HG03521 (cell line): ENCODE results near the gene TAS2R41.

ENCODE experiments used
- ATAC-seq: cut with Tn5 transposase; IDR thresholded peaks from one replicate; pipeline ENCODE4 v1.9.1; 2021; ENCODE audit warnings: mild to moderate bottlenecking, moderate library complexity; ENCODE audit not compliant: unreplicated experiment

TAS2R41 gene

DNA sequence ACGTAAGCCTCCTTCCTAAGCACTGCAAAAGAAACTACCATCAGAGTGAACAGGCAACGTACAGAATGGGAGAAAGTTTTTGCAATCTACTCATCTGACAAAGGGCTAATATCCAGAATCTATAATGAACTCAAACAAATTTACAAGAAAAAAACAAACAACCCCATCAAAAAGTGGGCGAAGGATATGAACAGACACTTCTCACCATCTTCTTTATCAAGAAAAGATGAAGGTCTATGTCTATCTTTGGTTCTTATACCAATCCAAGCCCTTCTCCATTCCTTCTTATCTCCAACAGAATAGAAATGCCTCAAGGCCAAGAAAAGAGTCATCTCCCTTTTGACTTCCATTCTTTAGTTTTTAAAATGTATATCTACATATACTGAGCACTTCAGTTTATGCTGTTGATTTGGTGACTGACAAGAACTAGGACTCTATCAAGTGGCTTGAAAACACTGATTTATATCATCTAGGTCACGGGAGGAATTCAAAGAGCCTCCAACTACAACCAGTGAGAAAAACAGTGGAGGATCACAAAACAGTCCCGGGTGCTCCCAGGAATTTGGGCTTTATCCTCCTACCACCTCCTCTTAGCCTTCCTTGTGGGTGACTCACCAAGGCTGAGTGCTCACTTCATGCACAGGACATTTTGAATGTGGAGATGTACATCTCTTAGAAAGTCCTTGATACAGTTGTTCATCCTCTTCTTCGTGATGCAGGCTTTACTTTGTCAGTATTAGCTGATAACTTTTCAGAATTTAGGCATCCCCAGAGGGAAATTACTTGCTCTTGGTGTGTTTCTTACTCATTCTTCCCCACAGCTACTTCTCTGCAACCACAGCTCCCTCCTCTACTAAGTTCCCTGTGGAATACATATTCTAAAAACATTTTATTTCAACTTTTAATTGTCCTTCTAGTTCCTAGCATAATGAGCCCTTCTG is 15.4 kb downstream of the TAS2R41 start:
- no peak for ATAC-seq

GRCh38 chr7:143493751-143494150 is 16.1 kb downstream of the TAS2R41 start:
- ATAC-seq: no peak

GRCh38 chr7:143494622-143495021 is 16.9 kb downstream of the TAS2R41 start:
- no peak for ATAC-seq

- ATAC-seq: no peak
Observed at GRCh38 chr7:143495851-143496250, 18.2 kb downstream of the TAS2R41 start.

DNA sequence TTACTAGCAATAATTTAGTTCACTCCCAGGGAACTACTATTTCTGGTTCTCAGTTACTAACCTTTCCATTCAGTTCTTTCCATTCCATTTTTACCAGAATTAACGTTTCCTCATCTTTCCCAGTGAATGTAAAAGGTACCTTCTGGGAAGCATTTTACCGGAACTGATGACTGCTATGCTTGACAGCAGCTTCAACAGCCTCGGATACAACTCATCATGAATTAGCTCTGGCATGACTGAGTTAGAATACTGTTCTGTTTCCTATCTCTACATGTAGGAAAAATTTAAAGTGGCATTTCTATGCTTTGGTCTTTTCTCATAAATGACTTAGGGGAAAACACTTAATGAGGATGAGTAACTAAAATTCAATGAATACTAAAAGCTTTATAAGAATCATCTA is 18.6 kb downstream of the TAS2R41 start:
- ATAC-seq: no peak

DNA sequence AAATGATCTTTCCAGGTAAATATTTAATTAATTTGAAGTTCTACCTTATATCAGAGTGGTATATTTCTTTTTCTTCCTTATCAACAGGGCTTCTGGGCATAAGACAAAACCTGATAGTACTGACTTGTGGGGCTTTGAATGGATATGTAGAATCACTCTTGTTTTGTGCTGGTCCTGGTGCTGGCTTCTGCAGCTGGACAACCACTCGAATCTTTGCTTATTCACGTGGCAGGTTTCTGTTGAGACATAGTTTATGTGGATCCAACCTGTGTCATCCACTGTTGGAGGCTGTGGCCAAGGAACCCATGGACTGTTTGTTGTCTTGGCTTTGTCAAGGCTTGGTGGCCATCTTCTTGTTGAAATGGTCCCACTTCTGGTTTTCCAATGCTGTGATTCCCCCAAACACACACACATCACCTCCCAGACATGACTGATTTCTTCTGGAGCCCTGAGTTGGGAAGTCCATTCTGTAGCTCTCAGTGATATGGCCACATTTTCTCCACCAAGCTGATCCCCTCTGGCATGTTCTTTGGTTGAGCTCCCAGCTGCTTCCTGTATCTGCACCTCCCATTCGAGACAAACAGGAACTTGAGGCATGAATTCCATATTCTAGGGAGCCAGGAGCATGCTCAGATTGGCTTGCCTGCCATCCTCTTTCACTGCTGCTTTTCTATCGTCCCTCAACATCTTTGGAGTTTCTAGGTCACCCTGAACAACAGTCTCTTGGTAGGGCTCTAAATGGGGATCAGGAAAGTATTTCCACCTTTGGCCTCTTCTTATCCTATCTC is 19.5 kb downstream of the TAS2R41 start:
- ATAC-seq: no peak

- ATAC-seq: no peak
Observed at GRCh38 chr7:143499246-143499645, 21.6 kb downstream of the TAS2R41 start.

DNA sequence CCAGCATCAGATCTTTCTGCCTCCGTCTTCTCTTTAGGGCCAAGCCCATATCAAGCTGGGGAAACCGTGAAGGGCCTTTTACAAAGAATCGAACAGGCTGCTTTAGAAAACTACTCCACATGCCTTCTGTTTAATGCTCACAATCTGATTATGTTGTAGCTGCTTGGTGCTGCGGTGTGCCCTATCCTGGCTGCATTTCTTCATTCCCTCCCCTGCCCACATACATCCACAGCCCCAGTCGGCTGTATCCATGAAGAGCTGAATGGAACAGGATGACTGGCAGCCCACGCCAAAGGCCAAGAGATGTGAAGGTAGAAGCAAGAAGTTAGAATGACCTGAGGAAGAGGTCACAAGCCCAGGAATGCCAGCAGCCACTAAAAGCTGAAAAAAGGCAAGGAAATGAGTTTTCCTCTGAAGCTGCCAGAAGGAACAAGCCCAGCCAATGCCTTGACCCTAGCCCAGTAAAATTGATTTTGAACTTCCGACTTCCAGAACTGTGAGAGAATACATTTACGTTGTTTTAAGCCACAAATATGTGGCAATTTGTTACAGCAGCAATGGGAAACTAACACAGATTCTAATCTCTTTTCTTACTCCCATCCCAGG is 22.2 kb downstream of the TAS2R41 start:
- no peak for ATAC-seq

DNA sequence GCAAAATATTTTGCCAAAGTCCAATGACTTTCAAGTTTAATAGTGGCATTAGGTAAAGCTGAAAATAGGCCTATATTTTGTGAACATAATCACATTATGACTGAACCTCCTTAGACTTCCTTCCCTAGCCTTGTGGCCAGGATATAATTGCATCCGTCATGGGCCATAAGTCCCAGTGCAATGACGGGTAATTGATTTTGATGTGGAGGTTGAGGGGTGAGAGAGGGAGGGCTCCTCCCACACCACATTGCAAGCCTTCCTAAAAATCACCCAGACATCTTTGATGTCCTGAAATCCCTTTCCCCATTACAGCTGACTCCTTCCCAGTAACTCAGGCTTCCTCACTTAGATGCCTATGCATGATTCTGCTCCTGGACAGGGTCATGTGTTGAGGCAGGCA is 25.6 kb downstream of the TAS2R41 start:
- no peak for ATAC-seq

DNA sequence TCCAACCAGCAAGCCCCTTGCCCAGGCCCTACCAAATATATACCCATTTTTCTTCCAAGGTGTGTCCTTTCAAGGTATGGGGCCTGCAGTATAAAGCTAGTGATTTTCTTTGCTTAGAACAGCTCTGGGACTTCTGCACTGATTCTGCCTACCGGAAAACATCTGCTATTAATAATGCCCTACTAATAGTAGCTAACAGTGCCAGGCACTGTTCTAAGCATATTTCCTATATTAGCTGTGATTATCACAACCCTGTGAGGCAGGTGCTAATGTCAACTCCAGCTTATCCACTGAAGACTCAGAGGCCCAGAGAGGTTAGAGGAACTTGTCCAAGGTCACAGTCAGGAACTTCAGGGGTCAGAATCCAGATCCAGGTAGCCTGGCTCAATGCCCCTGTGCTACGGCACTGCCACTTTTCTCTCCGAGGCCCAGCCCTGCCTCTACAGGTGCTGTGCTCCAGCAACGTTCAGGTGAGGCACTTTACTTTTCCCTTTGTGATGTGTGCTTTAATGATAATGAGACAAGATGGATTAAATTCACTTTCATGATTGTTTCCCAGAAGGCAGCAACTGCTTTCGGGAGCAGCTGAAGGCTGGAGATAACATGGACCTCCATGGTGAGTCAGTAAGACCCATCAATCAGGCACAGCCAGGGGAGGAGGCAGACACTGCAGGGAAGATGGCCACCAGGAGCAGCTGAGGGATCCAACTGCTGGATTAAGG is 26.7 kb downstream of the TAS2R41 start:
- no peak for ATAC-seq

- no peak for ATAC-seq
Observed at GRCh38 chr7:143504937-143505297, 27.2 kb downstream of the TAS2R41 start.

DNA sequence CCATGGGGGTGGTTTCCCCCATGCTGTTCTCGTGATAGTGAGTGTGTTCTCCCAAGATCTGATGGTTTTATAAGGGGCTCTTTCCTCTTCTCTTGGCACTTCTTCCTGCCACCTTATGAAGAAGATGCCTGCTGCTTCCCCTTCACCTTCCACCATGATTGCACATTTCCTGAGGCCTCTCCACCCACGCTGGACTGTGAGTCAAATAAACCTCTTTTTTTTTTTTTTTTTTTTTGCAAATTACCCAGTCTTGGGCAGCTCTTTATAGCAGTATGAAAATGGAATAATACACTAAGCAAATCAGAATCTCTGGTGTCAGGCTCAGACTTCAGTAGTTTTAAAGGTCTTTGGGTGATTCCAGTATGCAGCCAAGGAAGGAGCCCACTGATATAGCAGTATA is 28.2 kb downstream of the TAS2R41 start:
- no peak for ATAC-seq

DNA sequence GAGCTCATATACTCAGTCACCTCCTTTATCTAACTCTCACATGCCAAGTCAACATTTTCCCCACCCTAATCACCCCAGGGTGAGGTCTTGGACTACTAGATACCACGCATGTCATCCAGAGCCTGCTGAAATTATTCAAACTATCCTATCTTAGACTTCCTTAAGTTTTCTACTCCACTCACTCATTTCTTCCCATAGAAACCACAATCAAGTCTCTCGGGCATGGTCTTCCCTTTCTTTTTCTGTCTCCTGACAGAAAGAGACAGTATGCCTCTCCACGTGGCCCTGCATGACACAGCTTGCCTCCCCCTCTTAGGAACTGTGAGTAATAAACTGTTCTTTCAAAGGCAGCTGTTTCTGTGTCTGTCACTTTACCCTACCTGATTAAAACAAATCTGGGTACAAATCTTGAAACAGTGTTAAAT is 29.4 kb downstream of the TAS2R41 start:
- ATAC-seq: no peak

DNA sequence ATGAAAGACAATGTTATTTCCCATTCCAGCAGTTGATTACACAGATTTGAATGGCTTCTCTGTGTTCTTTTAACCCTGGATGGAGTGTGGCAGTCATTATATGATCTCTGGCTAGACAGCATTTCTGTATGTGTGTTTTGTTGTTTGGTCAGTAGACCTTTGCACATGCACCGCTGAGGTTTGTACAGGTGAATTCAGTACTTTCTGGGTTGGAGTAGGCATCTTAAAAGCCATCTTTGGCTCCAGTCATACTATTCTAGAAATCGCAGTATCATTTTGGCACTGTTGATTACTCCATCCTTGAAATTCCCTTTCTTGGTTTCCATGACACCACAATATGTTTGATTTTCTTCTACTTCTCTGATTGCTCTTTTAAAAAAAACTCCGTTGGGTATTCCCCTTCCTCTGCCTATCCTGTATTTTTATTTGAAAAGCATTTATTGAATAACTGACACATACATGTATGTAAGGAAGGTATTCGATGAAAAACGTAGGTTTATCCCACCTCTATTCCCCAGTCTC is 29.9 kb downstream of the TAS2R41 start:
- ATAC-seq: no peak

DNA sequence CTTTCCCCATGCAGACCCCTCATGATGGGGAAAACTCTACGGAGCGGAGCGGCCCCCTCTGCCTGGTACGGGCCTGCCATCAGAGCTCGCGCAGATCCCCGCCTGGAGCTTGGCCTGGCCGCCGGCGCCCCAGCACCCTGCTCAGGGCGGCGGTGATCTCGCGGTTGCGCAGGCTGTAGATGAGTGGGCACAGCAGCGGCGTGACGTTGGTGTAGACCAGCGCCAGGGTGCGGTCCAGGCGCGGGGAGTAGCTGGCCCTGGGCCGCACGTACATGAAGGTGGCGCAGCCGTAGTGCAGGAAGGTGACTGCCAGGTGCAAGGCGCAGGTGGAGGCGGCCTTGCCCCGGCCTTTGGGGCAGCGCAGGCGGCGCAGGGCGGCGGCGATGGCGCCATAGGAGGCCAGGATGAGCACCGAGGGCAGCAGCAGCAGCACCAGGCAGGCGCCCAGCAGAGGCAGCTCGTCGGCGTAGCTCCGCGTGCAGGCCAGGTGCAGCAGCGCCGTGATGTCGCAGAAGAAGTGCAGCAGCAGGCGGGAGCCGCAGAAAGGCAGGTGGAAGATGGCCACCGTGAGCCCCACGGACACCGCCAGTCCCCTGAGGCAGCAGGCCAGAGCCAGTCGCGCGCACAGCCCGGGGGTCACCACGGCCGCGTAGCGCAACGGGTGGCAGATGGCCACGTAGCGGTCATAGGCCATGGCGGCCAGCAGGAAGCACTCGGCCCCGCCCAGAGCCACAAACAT is 33.4 kb downstream of the TAS2R41 start:
- no peak for ATAC-seq

- no peak for ATAC-seq
Observed at GRCh38 chr7:143511593-143512047, 33.9 kb downstream of the TAS2R41 start.

DNA sequence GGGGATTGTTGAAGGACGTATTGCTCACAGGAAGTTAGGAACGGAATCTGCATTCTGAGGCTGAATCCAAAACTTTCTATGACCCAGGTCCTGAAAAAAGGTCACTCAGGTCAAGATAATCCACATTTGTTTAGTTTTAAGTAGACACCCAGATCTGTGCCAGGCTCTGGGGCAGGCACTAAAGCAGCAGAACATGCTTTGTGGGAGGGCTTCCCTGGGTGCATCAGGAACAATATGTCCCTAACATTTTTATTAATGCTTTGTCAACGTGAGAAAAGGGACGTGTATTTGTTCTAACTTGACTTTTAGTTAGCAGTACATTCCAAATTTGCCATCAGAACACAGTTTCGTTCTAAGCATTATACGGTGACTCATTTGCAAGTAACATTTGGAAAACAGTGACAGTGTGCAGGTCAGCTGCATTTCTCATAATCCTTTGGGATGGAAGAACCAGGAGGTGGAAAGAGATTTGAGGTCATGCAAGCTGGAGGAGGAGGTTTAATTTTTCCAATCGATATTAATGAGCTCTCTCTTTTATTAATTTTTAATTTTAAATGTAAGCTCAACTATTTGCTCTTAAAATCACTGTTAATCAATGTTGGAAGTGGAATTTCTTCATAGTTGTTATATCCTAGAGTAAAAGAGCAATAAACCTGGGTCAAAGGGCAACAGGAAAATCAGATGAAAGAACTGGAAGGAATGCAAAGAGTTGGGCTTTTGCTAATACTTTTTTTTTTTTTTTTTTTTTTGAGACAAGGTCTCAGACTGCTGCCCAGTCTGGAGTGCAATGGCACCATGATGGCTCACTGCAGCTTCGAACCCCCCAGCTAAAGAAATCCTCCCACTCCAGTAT is 35.0 kb downstream of the TAS2R41 start:
- ATAC-seq: no peak

DNA sequence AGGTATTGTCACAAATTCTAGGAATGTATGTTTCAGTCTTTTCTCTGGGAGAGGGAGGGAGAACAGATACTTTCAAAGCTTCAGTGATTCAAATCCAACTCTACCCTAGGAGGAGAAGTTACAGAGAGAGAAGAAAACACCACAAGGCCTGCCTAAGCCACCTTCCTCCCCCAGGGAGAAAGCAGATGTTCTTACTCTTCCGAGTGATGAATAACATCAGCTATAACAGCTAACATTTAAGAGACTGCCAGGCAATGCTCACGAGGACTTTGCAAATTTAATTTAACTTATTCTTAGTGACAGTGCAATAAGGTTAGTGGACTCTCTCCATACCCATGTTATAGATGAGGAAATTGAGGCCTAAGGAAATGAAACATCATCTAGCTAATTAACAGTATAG is 36.8 kb downstream of the TAS2R41 start:
- ATAC-seq: no peak
